ENCODE results near the gene COL4A3.
A peak's percentile ranks its signal among the peaks of the same experiment; 100 is the strongest.
"Not testable (repeated sequence)": the region's sequence is repeated elsewhere in the genome, so short reads cannot be mapped to it uniquely, and the experiment has no call there.

COL4A3 gene

DNA sequence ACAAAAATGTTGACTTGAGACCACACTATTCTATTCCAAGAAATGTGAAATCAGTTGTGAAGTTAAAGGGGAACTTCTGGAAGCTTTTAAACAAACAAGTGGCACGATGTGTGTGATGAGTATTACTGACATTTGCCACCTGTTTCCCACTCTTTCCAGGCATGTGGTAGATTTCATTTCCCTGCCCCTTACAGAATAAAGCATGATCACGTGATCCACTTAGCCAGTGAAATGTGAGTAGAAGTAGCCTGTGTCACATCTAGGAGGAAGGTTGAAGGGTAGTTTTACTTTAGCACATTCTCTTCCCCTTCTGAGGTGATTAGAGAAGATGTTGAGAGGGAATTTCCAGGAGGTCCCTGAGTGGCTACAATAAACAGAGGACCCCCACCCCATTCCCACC lies 4.3 kb upstream of the COL4A3 start:
- no peak for DNase-seq

DNA sequence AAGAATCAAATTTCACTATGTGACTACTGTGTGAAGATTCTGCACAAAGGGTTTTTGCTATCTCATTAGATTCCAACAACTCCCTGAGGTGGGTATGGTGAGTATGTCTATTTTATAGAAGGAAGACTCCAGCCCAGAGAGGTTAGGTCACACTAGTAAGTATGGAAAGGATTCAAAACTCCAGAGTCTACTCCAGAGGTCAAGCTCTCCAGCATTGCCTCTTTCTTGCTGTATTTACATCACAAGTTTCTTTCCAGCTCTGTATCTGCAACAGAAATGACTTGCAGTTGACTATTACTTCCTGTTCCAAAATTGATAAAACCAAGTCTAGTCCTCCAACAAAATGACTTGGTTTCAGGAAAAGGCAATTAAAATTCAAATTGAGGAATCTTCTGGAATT lies 2.5 kb upstream of the COL4A3 start:
- DNase-seq, result no peak

DNA sequence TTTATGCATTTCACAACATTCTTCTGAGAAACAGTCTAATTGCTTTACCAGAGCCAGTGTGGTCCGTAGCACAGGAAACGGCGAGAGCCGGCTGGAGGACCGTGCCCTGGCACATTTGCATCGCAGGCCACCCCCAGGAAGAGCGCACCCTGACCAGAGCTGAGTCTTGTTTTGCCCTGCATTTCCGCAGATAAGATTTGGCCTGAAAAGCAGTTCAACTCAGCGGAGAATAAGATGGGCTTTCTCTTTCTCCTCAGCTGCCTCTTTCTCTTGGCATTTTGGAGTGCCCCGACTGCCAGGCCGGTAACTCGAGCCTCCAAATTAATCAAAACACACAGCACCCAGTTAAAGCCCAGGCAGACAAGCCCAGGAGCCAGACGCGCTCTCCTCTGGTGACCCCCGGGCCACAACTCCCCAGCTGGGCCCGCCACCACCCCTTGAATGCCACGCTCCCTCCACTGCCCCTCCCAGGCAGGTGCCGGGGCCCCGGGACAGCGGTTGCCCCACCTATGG lies 883 bp upstream of the COL4A3 start:
- no peak for DNase-seq

DNA sequence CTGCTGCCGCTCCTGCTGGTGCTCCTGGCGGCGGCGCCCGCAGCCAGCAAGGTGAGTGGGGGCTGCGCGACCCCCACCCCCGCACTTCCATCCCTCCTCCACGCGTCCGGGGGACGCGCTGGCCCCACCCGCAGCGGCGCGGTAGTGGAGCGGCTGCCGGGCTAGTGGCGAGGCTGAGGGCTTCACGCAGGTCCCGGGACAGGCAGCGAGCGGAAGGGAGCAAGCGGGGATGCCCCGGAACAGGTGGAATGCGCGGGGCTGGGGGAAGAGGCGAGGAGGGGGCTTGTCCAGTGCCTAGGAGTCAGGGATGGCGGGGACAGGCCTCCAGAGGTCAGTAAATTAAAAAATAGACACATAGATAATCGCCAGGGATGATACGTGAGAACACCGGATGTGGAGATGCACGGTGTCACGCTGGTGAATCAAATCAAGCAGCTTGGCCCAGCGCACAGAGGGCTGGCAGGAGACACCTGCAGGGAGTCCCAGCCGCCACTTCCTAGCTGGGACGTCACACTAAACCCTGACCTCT lies 403 bp downstream of the COL4A3 start:
- no peak for DNase-seq

DNA sequence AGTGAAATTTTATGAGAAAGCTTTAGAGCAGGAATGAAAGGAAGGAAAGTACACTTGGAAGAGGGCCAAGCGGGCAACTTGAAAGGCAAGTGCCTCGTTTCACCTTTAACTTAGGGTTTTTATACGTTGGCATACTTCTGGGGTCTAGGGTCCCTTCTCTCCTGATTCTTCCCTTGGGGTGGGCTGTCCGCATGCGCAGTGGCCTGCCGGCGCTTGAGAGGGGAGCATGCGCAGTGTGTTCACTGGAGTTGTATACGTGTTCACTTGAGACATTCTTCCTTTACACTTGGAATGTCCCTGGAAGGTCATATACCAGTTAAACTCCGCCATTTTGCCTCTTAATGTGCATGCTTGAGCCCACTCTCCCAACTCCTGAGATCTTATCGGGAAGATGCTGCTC lies 7.4 kb downstream of the COL4A3 start:
- not testable (repeated sequence) for DNase-seq

DNA sequence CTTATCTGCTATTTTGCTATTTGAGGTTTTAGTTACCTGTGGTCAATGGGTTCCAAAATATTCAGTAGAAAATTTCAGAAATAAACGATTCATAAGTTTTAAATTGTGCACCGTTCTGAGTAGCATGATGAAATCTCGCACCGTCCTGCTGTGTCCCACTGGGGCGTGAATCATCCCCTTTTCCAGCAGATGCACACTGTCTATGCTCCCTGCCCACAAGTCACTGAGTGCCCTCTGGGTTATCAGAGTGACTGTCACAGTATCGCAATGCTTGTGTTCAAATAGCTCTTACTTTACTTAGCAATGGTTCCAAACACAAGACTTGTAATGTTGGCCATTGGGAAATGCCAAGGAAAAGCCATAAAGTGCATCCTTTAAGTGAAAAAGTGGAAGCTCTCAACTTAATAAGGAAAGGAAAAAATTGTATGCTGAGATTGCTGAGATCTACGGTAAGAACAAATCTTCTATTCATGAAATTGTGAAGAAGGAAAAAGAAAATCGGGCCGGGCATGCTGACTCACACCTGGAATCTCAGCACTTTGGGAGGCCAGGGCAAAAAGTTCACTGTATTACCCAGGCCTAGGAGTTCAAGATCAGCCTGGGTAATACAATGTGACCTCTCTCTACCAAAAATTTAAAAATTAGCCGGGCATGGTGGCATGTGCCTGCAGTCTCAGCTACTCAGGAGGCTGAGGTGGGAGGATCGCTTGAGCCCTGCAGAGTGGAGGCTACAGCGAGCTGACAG lies 13.3 kb downstream of the COL4A3 start:
- DNase-seq, result no peak

DNA sequence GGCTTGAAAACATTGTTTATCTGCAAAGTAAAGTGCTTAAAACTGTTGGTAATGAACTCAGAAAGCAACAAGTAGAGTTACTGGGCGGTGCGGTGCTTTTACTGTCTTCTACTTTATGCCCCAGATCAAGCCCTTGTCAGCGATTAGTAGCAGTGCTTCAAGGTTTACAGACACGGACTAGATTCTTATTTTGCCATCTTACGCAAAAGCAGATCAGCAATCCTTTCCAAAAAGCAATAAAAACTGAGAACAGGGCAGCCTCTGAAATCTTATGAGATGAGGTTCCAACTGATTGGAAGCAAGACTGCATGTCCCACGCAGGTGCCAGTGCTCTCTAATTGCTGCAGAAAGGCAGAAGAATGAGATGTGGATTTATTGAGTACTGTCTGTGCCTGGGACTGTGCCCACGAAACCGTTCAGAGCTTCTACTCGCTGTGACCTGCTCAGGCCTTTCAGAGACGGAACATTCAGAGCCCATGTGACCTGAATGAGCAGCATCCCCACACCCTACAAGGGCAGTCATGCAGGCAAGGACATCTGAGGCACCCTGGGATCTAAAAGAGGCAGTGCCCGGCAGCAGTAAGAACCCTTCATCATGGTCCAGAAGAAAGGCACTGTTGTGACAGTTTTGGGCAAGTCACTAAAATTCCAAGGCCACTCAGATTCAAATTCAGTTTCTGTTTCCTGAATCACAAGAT lies 15.7 kb downstream of the COL4A3 start:
- no peak for DNase-seq

DNA sequence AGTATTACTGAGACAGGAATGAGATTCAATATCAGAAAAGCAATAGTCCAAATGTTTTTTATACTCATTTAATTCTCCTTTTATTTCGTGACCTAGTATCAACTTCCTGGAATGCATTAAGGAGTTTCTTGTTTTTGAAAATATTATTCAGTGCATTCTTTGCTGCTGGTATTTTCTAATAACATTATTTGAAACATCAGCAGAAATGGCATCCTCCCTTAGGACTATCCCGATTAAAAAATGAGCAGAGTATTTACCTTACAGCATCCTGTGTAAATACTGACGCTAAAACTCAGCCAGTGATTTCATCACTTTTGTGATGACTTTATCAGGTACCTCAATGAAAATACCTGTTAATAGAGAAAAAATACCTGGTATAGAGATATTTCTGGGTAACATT lies 16.3 kb downstream of the COL4A3 start:
- no peak for DNase-seq

DNA sequence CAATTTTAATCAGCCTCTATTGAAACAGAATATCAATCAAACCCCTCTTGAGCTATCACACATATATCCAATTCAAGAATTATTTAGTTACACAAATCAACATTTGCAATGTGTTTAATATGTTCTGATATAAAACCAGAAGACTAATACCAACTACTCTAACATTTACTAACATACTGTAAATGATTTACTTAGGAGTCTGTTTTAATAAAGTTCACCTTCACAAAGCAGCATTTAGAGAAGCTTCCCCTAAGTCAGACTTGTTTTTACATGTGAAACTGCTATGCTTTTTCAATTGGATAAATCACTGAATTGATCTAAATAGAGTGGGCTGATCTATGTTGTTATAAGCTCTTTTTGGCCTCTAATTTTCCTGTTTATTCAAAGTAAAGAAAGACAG lies 18.3 kb downstream of the COL4A3 start:
- no peak for DNase-seq

DNA sequence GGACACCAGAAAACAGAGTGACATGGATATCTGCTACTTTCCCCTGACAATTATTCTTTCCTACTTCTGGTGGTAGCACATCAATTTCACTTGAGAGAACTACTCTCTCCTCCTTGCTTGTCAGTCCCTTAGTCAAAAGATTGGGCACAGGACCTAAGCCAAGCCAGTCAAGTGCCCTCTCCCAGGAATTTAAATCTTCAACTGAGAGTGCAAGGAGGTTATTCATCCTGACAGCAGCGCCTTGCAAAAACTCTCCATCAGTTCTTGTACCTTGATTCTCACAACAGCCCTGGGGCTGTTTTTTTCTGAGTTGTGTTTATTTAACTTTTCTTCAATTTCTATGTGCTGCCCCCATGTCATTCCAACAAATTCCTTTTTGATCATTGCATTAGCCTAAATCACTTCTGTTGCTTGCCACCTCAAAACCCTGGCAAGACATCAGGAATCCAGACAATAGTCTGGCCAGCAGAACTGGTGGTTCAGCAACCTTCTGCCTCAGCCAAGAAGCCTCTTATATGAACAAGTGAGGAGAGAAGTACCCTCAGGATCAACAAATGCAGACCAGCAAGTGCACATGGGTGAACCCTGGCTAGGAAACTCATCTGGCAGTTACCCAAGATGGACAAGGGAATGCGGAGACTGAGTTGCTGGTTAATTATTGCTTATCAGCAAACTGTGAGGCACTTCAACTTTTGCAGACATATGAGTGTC lies 19.4 kb downstream of the COL4A3 start:
- no peak for DNase-seq

DNA sequence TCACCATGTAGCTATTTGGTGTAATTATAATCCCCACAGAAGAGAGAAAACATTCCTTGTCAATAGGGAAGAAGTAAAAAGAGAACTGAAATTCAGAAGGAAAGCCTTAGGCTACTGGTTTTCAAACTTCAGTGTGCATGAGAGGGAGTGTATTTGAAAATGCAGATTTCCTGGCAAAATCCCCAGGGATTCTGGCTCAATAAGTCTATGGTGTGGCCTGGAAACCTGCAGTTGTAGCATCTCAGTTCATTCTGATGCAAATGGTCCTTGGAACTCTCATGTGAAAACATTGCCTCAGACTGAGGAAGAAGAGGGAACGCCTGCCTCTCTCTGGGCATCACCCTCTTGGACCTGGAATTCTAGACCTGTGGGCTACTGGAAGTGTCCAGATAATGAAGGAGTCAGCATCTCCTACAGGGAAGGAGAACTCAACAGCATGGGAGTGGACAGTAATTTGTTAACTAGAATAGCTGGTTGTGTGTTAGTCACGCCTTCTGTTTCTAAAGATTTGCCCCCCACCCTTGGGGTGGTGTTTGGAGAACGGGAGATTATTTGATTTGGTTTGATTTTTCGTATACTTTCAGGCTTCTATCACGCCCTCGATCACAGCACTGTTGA lies 21.3 kb downstream of the COL4A3 start:
- DNase-seq, result no peak

DNA sequence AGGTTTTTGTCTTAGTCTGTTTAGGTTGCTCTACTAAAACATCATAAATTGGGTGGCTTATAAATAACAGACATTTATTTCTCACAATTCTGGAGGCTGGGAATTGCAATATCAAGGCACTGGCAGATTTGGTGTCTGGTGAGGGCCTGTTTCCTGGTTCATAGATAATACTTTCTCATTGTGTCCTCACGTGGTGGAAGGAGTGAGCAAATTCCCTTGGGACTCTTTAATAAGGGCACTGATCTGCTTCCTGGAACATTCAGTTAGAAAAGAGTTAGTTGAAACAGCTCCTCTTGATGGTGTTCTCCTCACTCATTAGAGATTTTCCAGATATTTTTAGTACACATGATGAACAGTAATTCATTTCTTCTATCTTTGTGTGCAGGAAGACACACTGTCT lies 22.3 kb downstream of the COL4A3 start:
- no peak for DNase-seq

DNA sequence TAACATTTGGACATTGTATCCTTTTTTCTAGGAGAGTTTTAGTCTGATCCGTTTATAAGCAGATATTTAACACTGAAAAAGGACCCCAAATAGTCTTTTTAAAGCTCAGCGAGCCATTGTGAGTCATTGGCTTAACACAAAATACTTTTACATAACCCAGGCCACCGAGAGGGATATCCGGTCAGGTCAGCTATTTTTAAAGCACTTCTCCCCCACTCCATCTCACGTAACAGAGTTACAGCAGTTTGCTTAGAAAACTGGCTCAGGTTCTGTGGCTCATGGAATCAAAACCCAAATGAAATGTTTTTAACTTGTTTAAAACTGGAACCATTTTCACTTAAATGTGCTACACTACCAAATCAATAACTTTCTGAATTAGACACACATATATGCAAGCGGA lies 23.9 kb downstream of the COL4A3 start:
- peak; percentile 44 for DNase-seq

DNA sequence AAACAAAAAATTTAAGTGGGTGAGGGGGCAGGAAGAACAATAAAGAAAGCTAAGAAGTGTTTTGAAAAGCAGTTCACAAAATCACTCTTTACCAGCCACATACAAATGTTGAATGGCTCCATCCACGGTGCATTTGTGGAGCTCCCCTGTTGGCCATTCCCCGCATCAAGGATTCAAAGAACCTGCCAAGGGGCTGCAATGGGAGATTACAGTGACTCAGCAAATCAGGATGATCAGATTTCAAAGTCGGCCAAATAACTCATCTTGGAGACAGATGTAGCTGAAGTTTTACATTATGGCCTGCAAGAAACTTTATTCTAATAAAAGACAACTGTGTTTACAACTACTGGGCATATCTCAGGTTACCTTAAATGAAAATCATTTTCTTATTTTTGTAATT lies 26.9 kb downstream of the COL4A3 start:
- peak; percentile 42 for DNase-seq

DNA sequence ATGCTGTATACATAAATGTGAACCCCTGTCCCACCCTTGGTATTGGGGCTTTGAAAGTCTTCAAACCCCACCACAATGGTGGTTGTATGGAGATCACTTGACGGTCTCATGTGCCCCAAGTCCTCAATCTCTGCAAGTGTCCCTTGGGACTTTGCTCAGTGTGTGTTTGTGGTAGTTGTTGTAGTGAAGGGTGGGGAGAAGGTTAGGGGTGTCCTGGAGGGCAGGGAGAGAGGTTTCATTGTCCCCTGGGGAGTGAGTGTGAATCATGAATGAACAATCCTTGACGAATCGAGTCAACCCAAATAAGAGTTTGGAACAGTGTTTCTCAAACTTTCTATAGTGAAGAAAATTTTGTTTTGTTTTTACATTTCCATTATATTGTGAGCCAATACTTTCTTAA lies 28.1 kb downstream of the COL4A3 start:
- peak; percentile 5 for DNase-seq

DNA sequence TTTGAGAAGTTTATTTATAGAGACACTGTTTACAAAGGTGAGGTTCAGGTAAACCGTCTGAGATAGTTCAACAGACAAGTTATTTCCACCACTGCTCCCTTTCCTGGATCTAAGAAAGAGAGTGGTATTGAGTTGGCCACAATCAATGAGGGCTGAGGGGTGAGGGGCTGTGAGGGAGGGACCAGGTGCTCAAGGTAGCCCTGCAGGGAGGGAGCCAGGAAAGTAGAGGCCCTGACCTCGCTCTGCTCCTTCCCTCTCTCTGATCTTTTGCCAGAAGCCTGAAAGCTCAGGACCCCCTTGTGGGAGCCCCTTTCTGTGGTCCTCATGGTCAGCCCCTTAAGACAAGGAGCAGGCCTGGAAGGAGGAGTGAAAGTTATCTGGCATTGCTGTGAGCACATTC lies 29.8 kb downstream of the COL4A3 start:
- no peak for DNase-seq

DNA sequence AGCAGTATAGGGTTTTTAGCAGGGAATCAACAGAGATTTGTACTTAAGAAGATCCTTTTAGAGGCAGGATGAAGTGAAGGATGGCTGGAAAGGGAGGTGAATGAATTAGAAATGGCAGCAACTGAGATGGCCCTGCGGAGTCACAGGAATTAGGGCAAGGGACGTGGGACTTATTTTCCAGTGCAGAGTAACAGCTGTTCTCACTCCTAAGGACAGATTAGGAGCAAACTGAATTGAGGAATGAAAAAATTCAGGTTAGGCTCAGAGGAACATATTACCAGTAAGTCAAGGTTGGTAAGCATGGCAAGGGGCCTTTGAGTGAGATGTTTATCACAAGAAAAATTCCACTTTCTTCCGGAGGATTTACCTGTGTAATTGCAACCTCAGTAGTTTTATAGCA lies 34.4 kb downstream of the COL4A3 start:
- DNase-seq, result no peak

DNA sequence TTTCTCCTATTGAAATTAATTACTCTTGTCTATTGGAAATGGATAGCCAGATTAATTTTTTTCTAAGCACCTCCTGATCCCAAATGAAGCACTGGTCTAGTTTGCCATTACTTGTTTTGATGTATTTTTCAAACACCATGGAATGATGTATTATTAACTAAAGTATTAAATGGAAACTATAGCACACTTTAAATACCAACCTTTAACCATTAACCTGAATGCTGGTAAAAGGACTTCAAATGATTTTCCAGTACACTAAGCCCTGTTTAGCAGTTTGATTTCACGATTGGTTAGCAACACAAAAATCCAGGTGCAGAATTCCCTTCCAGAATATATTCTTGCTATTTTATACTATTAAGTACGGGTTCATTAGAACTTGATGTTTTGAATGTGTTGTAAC lies 37.3 kb downstream of the COL4A3 start:
- no peak for DNase-seq

DNA sequence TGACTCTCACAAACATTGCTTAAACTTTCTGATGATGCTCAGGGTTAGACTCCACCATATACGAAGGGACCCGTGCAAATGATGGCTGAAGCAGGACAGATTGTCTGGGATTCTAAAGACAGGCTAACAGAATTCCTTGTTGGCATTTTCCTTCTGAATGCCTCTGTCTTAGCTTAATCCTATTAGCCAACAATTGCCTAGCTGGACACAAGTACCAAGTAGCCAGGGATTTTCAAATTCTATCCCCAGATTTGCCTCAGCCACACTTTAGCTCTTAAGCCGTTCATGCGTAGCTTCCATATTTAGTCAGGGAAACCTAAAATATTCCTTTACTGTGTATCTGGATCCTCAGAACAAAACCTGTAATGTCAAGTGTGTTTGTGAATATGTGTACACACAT lies 40.0 kb downstream of the COL4A3 start:
- no peak for DNase-seq

DNA sequence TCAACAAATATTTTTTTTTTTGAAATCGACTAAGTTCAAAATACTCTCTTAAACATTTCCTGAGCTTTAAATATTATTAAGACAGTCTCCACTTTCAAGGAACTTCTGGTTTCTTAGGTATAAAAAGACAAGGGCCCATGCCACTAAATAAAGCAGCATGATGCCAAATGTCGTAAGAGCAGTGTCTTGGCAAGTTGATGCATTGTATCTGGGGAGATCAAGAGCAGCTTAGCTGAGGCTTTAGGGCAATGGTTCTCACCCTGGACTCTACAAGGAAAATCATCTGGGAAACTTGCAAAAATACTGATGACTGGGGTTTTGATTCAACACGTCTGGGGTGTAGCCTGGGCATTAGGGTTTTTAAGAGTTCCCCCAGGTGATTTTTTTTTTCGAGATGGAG lies 41.3 kb downstream of the COL4A3 start:
- no peak for DNase-seq

DNA sequence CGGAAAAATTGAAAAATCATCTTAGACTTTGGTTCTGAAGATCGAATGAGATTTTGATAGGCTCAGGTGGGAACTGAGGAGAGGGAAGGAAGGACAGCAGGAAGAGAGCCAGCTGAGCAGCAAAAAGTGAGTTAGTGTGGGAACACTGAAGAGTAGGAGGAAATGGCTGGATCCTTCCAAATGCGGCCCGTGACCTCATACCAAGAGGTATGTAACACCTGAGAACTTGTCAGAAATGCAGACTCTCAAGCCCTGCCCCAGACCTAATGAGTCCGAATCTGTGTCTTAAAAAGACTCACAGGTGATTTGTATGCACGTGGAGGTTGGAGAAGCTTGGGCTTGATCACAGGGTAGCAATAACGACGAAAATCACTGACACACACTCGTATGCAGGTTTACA lies 42.0 kb downstream of the COL4A3 start:
- DNase-seq, result no peak

DNA sequence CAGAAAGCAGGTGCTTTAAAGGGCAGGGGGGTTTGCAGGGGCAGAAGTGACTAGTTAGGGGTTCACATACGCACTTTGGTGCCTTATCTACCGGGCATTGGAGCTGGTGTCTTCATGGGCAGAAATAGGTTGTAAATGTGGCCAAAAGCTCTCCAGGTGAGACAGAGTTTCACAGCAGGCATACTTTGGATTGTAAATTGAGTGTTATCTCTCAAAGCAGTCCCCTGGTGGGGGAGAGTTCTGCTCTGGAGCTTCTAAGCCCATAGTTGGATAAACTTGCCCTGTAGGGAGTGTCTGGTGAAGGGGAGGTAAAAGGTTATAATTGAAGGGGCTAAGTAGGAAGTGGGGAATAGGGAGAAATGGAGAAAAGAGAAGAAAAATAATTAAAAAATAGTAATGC lies 43.1 kb downstream of the COL4A3 start:
- no peak for DNase-seq

DNA sequence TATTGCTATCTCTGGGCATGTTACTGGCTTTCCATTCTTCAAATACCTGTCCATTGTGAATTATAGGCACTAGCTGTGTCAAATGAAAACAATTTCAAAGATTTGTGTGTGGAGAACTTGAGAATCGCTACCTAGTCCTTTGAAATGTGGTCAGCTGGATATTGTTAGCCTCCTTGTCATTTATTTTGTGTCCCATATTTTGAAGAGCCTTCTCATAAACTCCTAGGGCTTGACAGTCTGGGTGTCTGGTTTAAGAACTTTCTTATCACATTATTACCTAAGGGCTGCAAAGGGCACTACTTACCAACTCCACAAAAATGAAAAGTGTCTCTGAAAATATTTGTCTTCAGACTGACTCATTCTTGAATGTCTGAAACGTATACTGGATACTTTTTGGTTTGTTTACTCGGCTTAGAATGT lies 50.2 kb downstream of the COL4A3 start:
- DNase-seq, result no peak

All from fibroblast of skin of right biceps (primary cell).